GM19023 (cell line): Measurements from ENCODE around the gene UBR4.
"Not testable (repeated sequence)": the region's sequence is repeated elsewhere in the genome, so short reads cannot be mapped to it uniquely, and the experiment has no call there.

Source experiments
- ATAC-seq: cut with Tn5 transposase; IDR thresholded peaks from one replicate; pipeline ENCODE4 v1.9.1; 2021; ENCODE audit warnings: mild to moderate bottlenecking, moderate library complexity; ENCODE audit not compliant: unreplicated experiment

The UBR4 gene

GRCh38 chr1:19209990-19210771 is at the start of gene UBR4:
Gene UBR4, minus strand, starts transcription at chr1:19210266. Its CDS starts 18 bp downstream, at chr1:19210248.
- ATAC-seq, result peak; percentile 90

- no peak for ATAC-seq
Observed at GRCh38 chr1:19258353-19258752, 48.3 kb upstream of the UBR4 start.

- no peak for ATAC-seq
Observed at GRCh38 chr1:19257178-19257914, 47.3 kb upstream of the UBR4 start.

- ATAC-seq, result not testable (repeated sequence)
Observed at GRCh38 chr1:19256301-19256700, 46.2 kb upstream of the UBR4 start.

GRCh38 chr1:19255288-19255687 is 45.2 kb upstream of the UBR4 start:
- no peak for ATAC-seq

- ATAC-seq, result no peak
Observed at GRCh38 chr1:19254416-19254815, 44.4 kb upstream of the UBR4 start.

GRCh38 chr1:19251305-19252196 is 41.5 kb upstream of the UBR4 start, which contains the start of the genes EMC1 and MRTO4:
Gene EMC1, minus strand, starts transcription at chr1:19251524. Its CDS starts 15 bp downstream, at chr1:19251509.
Gene MRTO4, plus strand, starts transcription at chr1:19251805. Its CDS starts 31 bp downstream, at chr1:19251836.
- ATAC-seq, result peak; percentile 82

GRCh38 chr1:19250629-19251304 is 40.7 kb upstream of the UBR4 start:
- no peak for ATAC-seq

- ATAC-seq, result no peak
Observed at GRCh38 chr1:19240673-19241538, 30.8 kb upstream of the UBR4 start.

GRCh38 chr1:19239876-19240275 is 29.8 kb upstream of the UBR4 start:
- no peak for ATAC-seq

GRCh38 chr1:19234224-19234623 is 24.2 kb upstream of the UBR4 start:
- ATAC-seq, result no peak

- ATAC-seq, result no peak
Observed at GRCh38 chr1:19232524-19232846, 22.4 kb upstream of the UBR4 start.

- not testable (repeated sequence) for ATAC-seq
Observed at GRCh38 chr1:19231736-19232523, 21.9 kb upstream of the UBR4 start.

GRCh38 chr1:19229828-19230325 is 19.8 kb upstream of the UBR4 start:
- no peak for ATAC-seq

- ATAC-seq, result no peak
Observed at GRCh38 chr1:19229229-19229628, 19.2 kb upstream of the UBR4 start.

- no peak for ATAC-seq
Observed at GRCh38 chr1:19222979-19223824, 13.1 kb upstream of the UBR4 start.

- ATAC-seq, result no peak
Observed at GRCh38 chr1:19222573-19222972, 12.5 kb upstream of the UBR4 start.

GRCh38 chr1:19220991-19221390 is 10.9 kb upstream of the UBR4 start:
- no peak for ATAC-seq
